Measurements from ENCODE around the gene TES. TPM values are rescaled to one million over a fixed set of nuclear protein-coding genes. Genes with fewer than 3 reads are reported as not detected.

The TES gene
- 20.9 TPM for polyA plus RNA-seq (2013, experiment 1 of 2)
- 25.6 TPM for polyA plus RNA-seq (2013, experiment 2 of 2)

GRCh38 chr7:116210345-116211005, at the start of gene TES:
TES (plus strand) TSS chr7:116210539; CDS start chr7:116210708, 169 bp downstream.
- WGBS: under 1% methylated on average over 83 of the region's 83 CpGs
- peak within 1 kb of the TSS; percentile 53; the same call in 1 of the 2 replicates for H3K27ac ChIP-seq (ENCODE audit: low read depth, low read length)
- H3K4me3 ChIP-seq (ENCODE audit: low read length): peak within 1 kb of the TSS; percentile 92
- peak within 1 kb of the TSS; percentile 78 for H3K9ac ChIP-seq (ENCODE audit: low read depth, low read length)
- H3K27me3 ChIP-seq (ENCODE audit: insufficient read depth, low read length): peaks cover 39% of the 10 kb centered on the region; the same call in 1 of the 2 replicates
- H3K36me3 ChIP-seq (ENCODE audit: insufficient read depth, low read length): no peaks in the 10 kb centered on the region
- peaks cover 18% of the 10 kb centered on the region for H3K4me1 ChIP-seq (ENCODE audit: insufficient read depth, low read length)
- no peaks in the 10 kb centered on the region for H3K9me3 ChIP-seq (ENCODE audit: insufficient read depth, low read depth, low read length)

- Histone ChIP-seq H3K27ac (ENCODE audit: low read depth, low read length) (no peak overlapping the region), H3K36me3 (ENCODE audit: insufficient read depth, low read length) (no peaks in the 10 kb centered on the region), H3K9me3 (ENCODE audit: insufficient read depth, low read depth, low read length) (no peaks in the 10 kb centered on the region), H3K27me3 (ENCODE audit: insufficient read depth, low read length) (no peaks in the 10 kb centered on the region), H3K4me3 (ENCODE audit: low read length) (no peak overlapping the region), H3K9ac (ENCODE audit: low read depth, low read length) (no peak overlapping the region), H3K4me1 (ENCODE audit: insufficient read depth, low read length) (peaks cover 18% of the 10 kb centered on the region)
Observed at GRCh38 chr7:116161728-116162127, 48.6 kb upstream of the TES start.

GRCh38 chr7:116162254-116162653, 48.1 kb upstream of the TES start:
- Histone ChIP-seq H3K36me3 (ENCODE audit: insufficient read depth, low read length) (no peaks in the 10 kb centered on the region), H3K27me3 (ENCODE audit: insufficient read depth, low read length) (no peaks in the 10 kb centered on the region), H3K27ac (ENCODE audit: low read depth, low read length) (no peak overlapping the region), H3K4me1 (ENCODE audit: insufficient read depth, low read length) (peaks cover 18% of the 10 kb centered on the region), H3K4me3 (ENCODE audit: low read length) (no peak overlapping the region), H3K9me3 (ENCODE audit: insufficient read depth, low read depth, low read length) (no peaks in the 10 kb centered on the region), H3K9ac (ENCODE audit: low read depth, low read length) (no peak overlapping the region)

GRCh38 chr7:116162992-116163391, 47.3 kb upstream of the TES start:
- Histone ChIP-seq H3K4me3 (ENCODE audit: low read length) (no peak overlapping the region), H3K36me3 (ENCODE audit: insufficient read depth, low read length) (no peaks in the 10 kb centered on the region), H3K27me3 (ENCODE audit: insufficient read depth, low read length) (no peaks in the 10 kb centered on the region), H3K27ac (ENCODE audit: low read depth, low read length) (no peak overlapping the region), H3K9me3 (ENCODE audit: insufficient read depth, low read depth, low read length) (no peaks in the 10 kb centered on the region), H3K4me1 (ENCODE audit: insufficient read depth, low read length) (peaks cover 18% of the 10 kb centered on the region), H3K9ac (ENCODE audit: low read depth, low read length) (no peak overlapping the region)

GRCh38 chr7:116164552-116165306, 45.6 kb upstream of the TES start:
- H3K27ac ChIP-seq (ENCODE audit: low read depth, low read length): no peak overlapping the region

GRCh38 chr7:116165717-116166116, 44.6 kb upstream of the TES start:
- no peaks in the 10 kb centered on the region for H3K36me3 ChIP-seq (ENCODE audit: insufficient read depth, low read length)
- no peaks in the 10 kb centered on the region for H3K9me3 ChIP-seq (ENCODE audit: insufficient read depth, low read depth, low read length)
- H3K4me1 ChIP-seq (ENCODE audit: insufficient read depth, low read length): peaks cover 18% of the 10 kb centered on the region
- no peak overlapping the region for H3K27ac ChIP-seq (ENCODE audit: low read depth, low read length)
- no peak overlapping the region for H3K9ac ChIP-seq (ENCODE audit: low read depth, low read length)
- WGBS: no CpG with 5 or more reads among the region's 2 CpGs
- no peak overlapping the region for H3K4me3 ChIP-seq (ENCODE audit: low read length)
- no peaks in the 10 kb centered on the region for H3K27me3 ChIP-seq (ENCODE audit: insufficient read depth, low read length)

More at GRCh38 chr7:116164552-116165306, 45.6 kb upstream of the TES start:
- Histone ChIP-seq H3K9ac (ENCODE audit: low read depth, low read length) (no peak overlapping the region), H3K4me1 (ENCODE audit: insufficient read depth, low read length) (peaks cover 18% of the 10 kb centered on the region), H3K4me3 (ENCODE audit: low read length) (no peak overlapping the region), H3K27me3 (ENCODE audit: insufficient read depth, low read length) (no peaks in the 10 kb centered on the region), H3K9me3 (ENCODE audit: insufficient read depth, low read depth, low read length) (no peaks in the 10 kb centered on the region), H3K36me3 (ENCODE audit: insufficient read depth, low read length) (no peaks in the 10 kb centered on the region)
- 97% methylated on average over 2 of the region's 2 CpGs for WGBS

GRCh38 chr7:116166156-116166555, 44.2 kb upstream of the TES start:
- H3K36me3 ChIP-seq (ENCODE audit: insufficient read depth, low read length): no peaks in the 10 kb centered on the region

GRCh38 chr7:116167177-116167576, 43.2 kb upstream of the TES start:
- Histone ChIP-seq H3K4me1 (ENCODE audit: insufficient read depth, low read length) (peaks cover 10% of the 10 kb centered on the region; the same call in 1 of the 2 replicates), H3K9me3 (ENCODE audit: insufficient read depth, low read depth, low read length) (no peaks in the 10 kb centered on the region), H3K9ac (ENCODE audit: low read depth, low read length) (no peak overlapping the region), H3K4me3 (ENCODE audit: low read length) (no peak overlapping the region), H3K36me3 (ENCODE audit: insufficient read depth, low read length) (no peaks in the 10 kb centered on the region), H3K27me3 (ENCODE audit: insufficient read depth, low read length) (peaks cover 2% of the 10 kb centered on the region; the same call in 1 of the 2 replicates), H3K27ac (ENCODE audit: low read depth, low read length) (no peak overlapping the region)
- over 99% methylated on average over 4 of the region's 4 CpGs for WGBS

More at GRCh38 chr7:116166156-116166555, 44.2 kb upstream of the TES start:
- no peaks in the 10 kb centered on the region for H3K9me3 ChIP-seq (ENCODE audit: insufficient read depth, low read depth, low read length)
- WGBS: 94% methylated on average over 2 of the region's 2 CpGs
- H3K4me3 ChIP-seq (ENCODE audit: low read length): no peak overlapping the region
- no peak overlapping the region for H3K9ac ChIP-seq (ENCODE audit: low read depth, low read length)
- H3K27ac ChIP-seq (ENCODE audit: low read depth, low read length): no peak overlapping the region
- H3K27me3 ChIP-seq (ENCODE audit: insufficient read depth, low read length): no peaks in the 10 kb centered on the region
- peaks cover 18% of the 10 kb centered on the region for H3K4me1 ChIP-seq (ENCODE audit: insufficient read depth, low read length)

- Histone ChIP-seq H3K27ac (ENCODE audit: low read depth, low read length) (no peak overlapping the region), H3K9ac (ENCODE audit: low read depth, low read length) (no peak overlapping the region), H3K4me3 (ENCODE audit: low read length) (no peak overlapping the region), H3K27me3 (ENCODE audit: insufficient read depth, low read length) (peaks cover 4% of the 10 kb centered on the region; the same call in 1 of the 2 replicates), H3K9me3 (ENCODE audit: insufficient read depth, low read depth, low read length) (no peaks in the 10 kb centered on the region), H3K36me3 (ENCODE audit: insufficient read depth, low read length) (no peaks in the 10 kb centered on the region), H3K4me1 (ENCODE audit: insufficient read depth, low read length) (peaks cover 7% of the 10 kb centered on the region; the same call in 1 of the 2 replicates)
- 75% methylated on average over 1 of the region's 1 CpG for WGBS
Observed at GRCh38 chr7:116169060-116169459, 41.3 kb upstream of the TES start.

- no peaks in the 10 kb centered on the region; the same call in 1 of the 2 replicates for H3K9me3 ChIP-seq (ENCODE audit: insufficient read depth, low read depth, low read length)
- H3K9ac ChIP-seq (ENCODE audit: low read depth, low read length): no peak overlapping the region
- no peak overlapping the region for H3K4me3 ChIP-seq (ENCODE audit: low read length)
- peaks cover 7% of the 10 kb centered on the region; the same call in 1 of the 2 replicates for H3K4me1 ChIP-seq (ENCODE audit: insufficient read depth, low read length)
- no peak overlapping the region for H3K27ac ChIP-seq (ENCODE audit: low read depth, low read length)
- no peaks in the 10 kb centered on the region for H3K36me3 ChIP-seq (ENCODE audit: insufficient read depth, low read length)
- peaks cover 4% of the 10 kb centered on the region; the same call in 1 of the 2 replicates for H3K27me3 ChIP-seq (ENCODE audit: insufficient read depth, low read length)
Observed at GRCh38 chr7:116170180-116170579, 40.2 kb upstream of the TES start.

GRCh38 chr7:116171094-116171493, 39.2 kb upstream of the TES start:
- WGBS: 86% methylated on average over 2 of the region's 2 CpGs
- H3K27ac ChIP-seq (ENCODE audit: low read depth, low read length): no peak overlapping the region
- no peaks in the 10 kb centered on the region; the same call in 1 of the 2 replicates for H3K9me3 ChIP-seq (ENCODE audit: insufficient read depth, low read depth, low read length)
- H3K27me3 ChIP-seq (ENCODE audit: insufficient read depth, low read length): peaks cover 4% of the 10 kb centered on the region; the same call in 1 of the 2 replicates
- no peaks in the 10 kb centered on the region for H3K36me3 ChIP-seq (ENCODE audit: insufficient read depth, low read length)
- H3K4me1 ChIP-seq (ENCODE audit: insufficient read depth, low read length): peaks cover 7% of the 10 kb centered on the region; the same call in 1 of the 2 replicates
- no peak overlapping the region for H3K4me3 ChIP-seq (ENCODE audit: low read length)
- no peak overlapping the region for H3K9ac ChIP-seq (ENCODE audit: low read depth, low read length)

All from HUES64 (cell line).